Retinal pigment epithelial cell (primary cell): ENCODE measurements around the gene IFNA5.

Experiments
- DNase-seq: peaks from one replicate; pipeline ENCODE4 v3.0.0-alpha.2; 2010; ENCODE audit warnings: low read depth
- H3K4me3 ChIP-seq: 2 replicates; pipeline ENCODE4 v1.5.1; 2011; ENCODE audit warnings: mild to moderate bottlenecking, low read length, control low read depth, moderate library complexity
- CTCF ChIP-seq: conservative IDR thresholded peaks from 2 replicates; pipeline ENCODE4 v1.5.1; 2011; ENCODE audit warnings: low read depth, low read length, control low read depth, inconsistent platforms

The IFNA5 gene

GRCh38 chr9:21331676-21332402, 26.7 kb upstream of the IFNA5 start:
- TF ChIP-seq CTCF, result no peak
- H3K4me3 ChIP-seq, result no peak overlapping the region
- DNase-seq, result no peak

- TF ChIP-seq CTCF, result peak; percentile 63
- no peak overlapping the region for H3K4me3 ChIP-seq
- DNase-seq, result no peak
These were observed 21.5 kb upstream of the IFNA5 start for GRCh38 chr9:21326526-21327139.

GRCh38 chr9:21324047-21324446, 18.9 kb upstream of the IFNA5 start:
- no peak overlapping the region for H3K4me3 ChIP-seq
- no peak for DNase-seq
- TF ChIP-seq CTCF, result no peak

- TF ChIP-seq CTCF, result no peak
- DNase-seq, result no peak
- no peak overlapping the region for H3K4me3 ChIP-seq
These were observed 17.9 kb upstream of the IFNA5 start for GRCh38 chr9:21322911-21323461.

GRCh38 chr9:21320465-21320864, 15.4 kb upstream of the IFNA5 start:
- H3K4me3 ChIP-seq, result no peak overlapping the region
- TF ChIP-seq CTCF, result no peak
- DNase-seq, result no peak

GRCh38 chr9:21317956-21318923, 13.1 kb upstream of the IFNA5 start:
- no peak overlapping the region for H3K4me3 ChIP-seq
- peak; percentile 74 for TF ChIP-seq CTCF
- DNase-seq, result no peak
